Activated CD8-positive, alpha-beta memory T cell treated with anti-CD3 and anti-CD28 coated beads, Interleukin-2, amount 50 U/mL, for 1 hour (primary cell): ENCODE results near the gene PRKAG2.

ENCODE experiments used
- DNase-seq: peaks from one replicate; pipeline ENCODE4 v3.0.0-alpha.2; 2020; ENCODE audit errors: extremely low read depth

The PRKAG2 gene

DNA sequence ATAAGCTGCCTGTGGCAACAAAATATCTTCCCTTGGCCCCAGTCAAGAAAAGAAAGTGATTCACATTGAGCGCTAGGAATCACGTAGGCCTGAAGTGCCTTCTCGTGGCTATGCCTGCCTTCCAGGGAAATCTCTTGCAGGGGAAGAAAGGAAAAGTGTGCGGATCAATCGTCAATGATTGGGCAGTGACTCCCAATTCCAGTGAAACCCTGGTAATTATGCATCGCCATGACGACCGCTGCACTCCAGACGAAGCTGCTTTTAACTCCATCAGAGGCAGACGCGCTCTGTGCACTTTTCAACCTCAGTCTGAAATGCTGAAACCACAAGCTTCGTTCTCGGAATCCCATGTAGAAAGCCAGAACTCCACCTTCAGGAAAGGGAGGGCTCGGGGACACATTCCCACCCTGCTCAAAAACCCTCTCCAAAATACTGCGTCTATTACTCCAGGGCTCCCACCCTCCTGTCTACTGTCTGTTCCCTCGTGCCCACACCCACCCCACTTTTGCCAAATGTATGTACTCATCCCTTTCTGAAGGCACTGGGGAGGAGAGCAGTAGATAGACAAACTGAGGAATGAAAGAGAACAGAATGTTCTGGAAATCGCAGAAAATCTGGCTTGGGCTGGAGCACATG is 24.2 kb upstream of the PRKAG2 start:
- DNase-seq: no peak

DNA sequence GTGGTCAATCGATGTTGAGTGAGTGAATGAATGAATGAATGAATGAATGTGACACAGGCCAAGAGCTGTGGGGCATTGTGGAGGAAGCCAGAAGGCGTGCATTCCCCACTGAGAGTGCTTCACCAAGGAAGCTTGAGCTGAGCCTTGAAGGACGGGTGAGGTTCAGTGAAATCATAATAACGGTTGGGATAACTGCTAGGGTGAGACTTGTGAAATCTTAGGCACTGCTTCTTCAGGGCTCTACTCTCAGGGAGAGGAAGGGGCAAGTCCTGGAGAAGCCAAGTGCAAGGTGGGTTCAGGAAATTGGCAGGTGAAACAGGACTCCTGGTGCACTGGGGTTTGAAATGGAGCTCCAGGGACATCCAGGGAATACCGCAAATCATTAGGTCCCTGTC is 23.7 kb upstream of the PRKAG2 start:
- DNase-seq: no peak

DNA sequence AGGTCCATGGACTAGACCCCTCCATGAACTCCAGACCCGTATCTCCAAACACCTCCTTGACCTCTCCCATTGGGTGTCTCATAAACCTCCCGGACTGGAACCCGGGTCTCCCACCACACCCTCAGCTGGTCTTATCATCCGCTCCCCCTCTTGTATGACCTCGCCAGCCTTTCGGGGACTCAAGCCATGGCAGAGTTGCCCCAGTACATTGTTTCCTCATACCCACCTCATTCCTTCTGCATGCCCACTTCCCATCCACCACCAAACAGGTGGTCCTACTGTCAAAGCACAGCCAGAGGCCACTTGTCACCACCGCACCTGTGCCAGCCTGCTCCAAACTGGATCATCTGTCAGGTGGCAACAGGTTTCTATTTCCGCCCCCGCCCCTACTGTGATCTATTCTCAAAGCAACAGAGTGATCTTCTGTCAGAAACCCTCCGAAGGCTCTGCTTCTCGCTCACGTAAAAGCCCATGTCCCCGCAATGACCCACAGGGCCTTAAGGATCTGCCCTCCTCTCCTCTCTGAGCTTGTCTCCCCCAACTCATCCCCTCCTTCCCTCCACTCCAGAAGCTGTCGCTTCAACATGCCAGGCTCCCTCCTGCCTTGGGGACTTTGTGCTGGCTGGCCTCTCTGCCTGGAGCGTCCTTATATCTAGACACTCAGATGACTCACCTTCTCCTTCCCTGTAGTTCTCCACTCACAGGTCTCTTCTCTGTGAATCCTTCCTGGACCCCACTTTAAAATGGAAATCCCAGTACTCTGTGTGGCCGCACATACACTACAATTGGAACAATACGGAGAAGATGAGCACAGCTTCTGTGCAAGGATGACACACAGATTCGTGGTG is 22.8 kb upstream of the PRKAG2 start:
- DNase-seq: no peak

DNA sequence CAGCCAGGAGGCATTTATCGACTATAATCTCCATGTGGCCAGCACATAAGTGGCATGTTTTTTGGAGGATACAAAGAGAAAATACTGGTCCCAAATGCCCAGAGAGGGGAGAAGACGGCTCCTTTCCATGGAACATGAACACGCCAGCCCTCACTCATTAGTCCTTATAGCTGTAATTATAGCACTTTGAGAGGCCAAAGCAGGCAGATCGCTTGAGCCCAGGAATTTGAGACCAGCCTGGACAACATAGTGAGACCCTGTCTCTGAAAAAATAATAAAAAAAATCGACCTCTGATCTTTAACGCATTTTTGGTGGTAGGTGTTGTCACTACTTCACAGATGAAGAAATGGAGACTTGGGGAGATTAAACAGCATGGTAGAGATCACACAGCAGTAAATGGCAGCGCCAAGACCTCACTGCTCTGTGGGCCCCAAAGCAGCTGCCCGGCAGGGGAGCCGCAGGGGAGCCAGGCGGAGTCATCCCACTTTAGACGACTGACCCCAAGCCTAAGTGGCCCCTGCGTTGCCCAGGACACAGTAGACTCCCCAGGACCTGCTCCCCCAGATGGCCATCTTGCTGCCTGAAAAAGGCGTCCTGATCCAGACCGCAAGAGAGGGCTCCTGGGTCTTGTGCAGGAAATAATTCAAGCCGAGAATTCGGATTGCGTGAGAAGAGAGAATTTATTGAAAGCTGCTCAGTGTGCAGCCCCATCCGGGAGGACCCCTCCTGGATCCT is 21.2 kb upstream of the PRKAG2 start:
- DNase-seq: no peak

DNA sequence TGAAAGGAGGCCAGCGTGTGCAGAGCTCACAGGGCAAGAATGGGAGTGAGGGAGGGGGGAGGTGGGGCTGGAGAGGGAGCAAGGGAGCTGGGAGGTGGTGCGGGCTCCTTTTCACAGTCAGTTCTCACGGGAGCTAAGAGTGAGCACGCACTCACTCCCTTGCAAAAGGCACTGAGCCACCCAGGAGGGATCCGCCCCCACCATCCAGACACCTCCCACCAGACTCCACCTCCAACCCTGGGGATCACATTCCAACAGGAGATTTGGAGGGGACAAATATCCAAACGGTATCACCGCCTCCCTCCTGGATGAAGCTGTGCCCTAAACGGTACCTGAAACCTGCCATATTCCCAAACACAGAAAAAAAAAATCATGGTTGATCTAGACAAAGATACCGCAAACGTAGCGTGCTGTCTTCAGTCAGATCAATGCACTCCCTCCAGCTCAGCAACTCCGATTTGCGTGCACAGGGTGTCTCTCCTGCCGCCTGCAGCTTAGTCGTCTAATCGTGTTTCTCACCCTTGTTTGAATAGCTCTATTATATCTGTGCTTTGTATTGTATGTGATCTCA is 20.3 kb upstream of the PRKAG2 start:
- no peak for DNase-seq

DNA sequence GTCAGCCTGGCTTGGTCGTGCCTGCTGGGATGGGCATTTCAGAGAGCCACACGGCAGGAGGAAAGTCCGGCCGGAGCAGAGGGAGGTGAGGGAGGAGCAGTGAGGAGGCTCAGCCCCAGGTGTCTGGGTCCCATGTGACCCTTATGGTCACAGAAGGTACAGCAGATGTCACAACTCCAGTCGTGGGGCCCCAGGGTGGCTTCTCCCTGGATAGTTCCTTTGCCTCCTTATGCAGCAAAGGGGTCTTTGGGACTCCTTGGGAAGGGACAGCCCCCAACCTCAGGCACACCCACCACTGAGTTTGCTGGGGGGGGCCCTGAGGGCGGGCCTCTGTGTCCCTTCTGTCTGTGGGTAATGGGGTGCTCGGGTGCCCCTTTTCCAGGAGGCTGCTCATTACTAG is 19.6 kb upstream of the PRKAG2 start:
- no peak for DNase-seq

DNA sequence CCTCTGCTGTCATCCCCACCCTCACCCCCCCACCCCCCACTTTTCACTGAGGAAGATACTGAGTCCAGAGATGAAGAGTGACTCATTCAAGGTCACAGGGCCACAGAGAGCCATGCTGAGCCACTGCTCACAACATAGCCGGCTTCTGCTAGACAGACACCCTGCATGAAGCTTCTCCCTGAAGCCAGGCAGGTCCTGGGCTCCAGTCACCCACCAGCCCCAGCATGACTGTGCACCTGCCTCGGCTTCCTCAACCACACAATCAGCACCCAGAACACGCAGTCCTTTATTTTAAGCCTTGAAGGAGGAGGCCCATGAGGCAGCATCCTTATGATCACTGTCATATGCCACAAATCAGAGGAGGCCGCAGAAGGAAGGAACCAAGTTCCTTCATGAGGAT is 19.2 kb upstream of the PRKAG2 start:
- DNase-seq: no peak

DNA sequence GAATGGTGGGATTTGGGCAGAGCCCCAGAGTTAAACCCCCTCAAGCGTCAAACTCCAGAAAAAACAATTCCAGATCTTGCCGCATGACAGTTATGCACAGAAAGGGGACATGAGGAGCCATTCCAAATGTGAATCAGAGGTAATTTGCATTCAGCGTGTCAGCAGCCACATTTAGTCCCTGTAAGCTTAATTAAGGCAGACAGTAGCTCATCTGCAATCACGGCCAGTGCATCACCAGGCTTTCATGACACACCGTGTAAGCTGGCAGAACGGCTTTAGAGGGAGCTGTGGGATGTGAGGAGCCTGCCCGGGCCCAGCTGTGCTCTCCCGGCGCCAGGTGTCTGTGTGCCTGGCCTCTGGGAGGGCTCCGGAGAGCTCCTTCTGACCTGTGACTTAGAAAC is 18.7 kb upstream of the PRKAG2 start:
- no peak for DNase-seq

DNA sequence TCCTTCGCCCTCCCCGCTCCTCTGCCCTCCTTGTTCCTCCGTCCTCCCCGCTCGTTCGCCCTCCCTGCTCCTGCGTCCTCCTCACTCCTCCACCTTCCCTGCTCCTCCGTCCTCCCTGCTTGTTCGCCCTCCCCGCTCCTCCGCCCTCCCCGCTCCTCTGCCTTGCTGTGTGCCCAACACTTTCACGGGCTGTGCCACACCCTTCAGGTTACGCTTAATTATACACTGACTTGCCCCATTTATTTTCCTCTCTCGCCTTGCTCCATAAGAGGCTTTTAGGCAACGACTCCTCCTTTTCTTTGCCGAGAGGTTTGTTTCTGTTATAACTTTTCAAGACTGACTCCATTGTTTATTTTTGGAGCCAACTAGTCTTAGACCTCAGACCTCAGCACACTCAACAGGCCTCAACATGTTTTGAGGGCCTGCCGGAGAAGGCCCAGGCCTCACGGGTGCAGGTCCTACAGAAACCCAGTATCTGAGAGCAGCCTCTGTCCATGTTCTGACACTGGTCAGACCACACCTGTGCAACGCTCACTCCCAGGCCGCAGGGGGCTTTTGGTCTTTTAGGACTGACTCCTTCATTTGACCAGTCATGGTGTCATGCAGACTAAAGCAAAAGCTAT is 18.2 kb upstream of the PRKAG2 start:
- no peak for DNase-seq

DNA sequence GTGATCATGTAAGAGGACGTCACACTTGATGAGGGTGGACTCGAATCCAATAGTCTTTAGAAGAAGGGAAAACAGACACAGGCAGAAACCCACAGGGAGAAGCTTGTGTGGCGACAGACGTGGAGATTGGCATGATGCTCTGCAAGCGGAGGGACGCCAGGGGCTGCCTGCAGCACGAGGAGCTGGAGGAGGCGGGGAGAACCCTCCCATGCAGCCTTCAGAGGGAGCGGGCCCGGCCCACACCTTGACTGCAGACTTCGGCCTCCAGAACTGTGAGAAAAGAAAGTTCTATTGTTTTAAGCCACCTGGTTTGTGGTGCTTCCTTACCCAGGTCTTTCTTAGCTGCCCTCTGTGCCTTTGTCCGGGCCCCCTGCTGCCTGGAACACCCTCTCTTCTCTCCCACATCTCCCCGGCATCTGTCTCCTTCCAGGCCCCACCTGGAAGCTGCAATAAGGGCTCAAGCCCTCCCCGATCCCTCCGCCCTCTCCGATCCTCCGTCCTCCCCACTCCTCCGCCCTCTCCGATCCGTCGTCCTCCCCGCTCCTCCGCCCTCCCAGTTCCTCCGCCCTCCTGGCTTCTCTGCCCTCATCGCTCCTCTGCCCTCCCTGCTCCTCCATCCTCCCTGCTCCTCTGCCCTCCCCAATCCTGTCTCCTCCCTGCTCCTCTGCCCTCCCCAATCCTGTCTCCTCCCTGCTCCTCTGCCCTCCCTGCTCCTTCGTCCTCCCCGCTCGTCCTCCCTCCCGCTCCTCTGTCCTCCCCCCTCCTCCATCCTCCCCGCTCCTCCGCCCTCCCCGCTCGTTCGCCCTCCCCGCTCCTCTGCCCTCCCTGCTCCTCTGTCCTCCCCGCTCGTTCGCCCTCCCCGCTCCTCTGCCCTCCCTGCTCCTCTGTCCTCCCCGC is 17.4 kb upstream of the PRKAG2 start:
- DNase-seq: no peak

DNA sequence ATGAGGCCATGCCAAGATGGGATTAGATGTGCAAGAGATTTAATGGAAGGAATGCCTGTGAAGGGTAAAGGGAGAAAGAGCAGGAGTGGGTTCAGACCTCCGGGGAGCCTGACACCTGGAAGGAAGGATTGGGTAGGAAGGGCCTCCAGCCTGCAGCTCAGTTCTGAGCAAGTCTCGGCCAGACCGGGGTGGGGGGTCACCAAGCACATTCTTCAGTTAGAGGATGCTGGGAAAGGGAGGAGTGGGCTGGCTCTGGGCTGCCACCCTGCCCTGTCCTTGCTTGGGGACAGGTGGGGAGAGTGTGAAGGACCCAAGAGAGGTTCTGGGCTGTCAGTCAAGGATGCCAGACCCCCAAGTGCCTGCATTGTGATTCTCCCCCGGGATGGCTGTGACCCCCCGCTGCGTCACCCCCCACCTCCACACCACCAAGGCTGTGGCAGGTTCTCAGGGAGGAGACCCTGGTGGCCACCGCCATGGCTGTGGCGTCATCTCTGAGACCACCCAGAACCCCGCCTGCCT is 16.5 kb upstream of the PRKAG2 start:
- DNase-seq: no peak

DNA sequence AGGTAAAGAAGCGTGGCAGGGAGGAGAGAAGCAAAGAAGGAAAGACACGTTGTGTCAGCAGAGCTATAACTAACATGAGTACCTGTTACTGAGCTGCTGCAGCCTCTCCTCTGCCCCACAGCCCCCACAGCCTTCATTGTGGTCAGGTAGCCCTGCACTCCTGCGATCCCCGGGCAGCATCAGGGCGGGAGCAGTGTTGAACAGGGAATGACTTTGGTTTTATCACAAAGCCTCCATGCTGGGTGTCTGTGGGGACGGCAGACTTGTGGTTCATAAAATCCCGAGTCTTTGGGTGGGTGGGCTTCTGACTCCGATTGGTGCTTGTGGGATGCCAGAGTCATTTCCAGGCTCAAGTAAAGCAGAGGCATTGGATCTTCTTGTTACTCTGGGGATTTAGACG is 14.8 kb upstream of the PRKAG2 start:
- DNase-seq: no peak

DNA sequence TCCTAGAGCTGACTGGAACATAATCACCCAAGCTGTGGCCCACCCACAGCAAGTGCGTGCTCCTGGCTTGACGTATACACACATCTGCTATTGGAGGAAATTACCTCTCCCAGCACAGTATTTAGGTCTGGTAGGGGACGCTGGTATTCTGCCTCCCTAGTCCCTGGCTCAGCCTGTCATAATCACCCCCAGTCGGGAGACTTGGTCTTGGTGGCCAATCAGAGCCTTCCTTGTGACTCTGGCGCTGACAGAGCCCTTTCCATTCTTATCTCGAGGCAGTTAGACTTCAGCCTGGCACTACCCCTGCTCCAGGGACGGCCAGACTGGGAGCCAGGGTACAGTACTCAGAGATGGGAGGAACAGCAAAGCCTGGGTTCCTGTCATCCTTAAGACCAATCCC is 14.3 kb upstream of the PRKAG2 start:
- DNase-seq: no peak

DNA sequence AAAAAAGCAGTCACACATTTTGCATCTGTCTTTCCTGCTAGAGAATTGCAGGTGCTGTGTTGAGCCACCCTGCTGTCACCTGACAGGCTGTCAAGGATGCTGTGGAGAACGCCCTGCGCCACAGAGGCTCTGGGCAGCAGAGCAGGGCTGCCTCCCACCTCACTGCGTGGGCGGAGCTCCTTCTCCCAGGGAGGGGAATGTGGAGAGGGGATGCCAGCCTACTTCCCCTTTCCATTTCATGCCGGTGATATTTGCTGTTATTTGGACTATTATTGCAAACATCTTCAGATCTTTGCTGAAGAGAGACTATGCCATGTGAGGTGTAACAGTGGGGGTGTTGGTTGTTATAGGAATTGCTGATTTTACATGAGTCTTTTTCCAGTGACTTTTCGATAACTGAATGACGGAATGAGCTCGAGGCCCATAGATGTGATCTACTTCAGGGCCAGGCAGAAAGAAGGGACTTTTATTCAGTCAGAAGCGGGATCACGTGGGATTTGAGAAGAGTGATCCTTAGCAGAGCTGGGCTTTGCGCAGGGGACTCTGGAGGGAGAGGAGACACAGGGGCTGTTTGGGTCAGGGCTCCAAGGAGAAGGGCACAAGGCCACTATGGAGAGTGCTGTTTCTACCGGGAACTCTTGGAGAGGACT is 13.6 kb upstream of the PRKAG2 start:
- DNase-seq: no peak

DNA sequence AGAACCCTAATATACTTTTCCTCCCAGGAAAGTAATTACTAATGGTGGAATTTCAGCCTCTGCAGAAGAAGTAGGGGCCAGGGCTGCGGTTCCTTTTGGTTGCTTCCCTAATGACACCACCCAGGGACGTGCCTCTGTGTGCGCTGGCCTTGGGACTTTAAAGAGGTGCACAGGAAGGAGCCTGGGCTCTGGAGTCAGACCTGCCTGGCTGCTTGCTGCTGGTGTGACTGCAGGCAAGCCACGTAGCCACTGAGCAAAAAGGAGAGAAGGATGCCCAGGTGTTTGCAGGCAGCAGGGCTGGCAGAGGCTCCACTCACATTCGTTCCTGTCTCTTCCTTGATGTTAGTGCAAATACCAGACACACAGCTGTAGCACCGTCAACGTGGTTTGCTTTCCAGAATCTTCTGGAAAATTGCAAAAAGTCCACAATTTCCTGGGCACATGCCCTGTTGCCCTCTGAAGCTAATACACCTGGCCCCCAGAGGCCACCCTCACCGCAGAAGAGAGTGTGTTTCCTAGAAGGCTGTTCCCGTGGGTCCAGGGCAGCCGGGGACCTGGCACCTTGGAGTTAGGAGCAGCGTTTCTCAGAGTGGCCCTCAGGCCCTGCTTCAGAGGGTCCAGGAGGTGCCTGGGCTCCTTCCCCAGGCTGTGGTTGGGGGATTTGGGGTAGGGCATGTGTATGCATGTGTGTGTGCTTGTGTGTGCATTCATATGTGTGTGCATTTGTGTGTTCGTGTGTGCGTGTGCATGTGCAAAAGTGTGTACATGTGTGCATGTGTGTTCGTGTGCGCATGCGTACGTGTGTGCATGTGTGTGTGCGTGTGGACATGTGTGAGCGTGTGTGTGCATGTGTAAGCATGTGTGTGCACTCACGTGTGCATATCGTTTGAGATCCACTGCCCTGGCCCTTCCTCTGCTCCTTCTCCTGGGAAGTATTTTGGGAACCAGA is 12.8 kb upstream of the PRKAG2 start:
- DNase-seq: no peak

DNA sequence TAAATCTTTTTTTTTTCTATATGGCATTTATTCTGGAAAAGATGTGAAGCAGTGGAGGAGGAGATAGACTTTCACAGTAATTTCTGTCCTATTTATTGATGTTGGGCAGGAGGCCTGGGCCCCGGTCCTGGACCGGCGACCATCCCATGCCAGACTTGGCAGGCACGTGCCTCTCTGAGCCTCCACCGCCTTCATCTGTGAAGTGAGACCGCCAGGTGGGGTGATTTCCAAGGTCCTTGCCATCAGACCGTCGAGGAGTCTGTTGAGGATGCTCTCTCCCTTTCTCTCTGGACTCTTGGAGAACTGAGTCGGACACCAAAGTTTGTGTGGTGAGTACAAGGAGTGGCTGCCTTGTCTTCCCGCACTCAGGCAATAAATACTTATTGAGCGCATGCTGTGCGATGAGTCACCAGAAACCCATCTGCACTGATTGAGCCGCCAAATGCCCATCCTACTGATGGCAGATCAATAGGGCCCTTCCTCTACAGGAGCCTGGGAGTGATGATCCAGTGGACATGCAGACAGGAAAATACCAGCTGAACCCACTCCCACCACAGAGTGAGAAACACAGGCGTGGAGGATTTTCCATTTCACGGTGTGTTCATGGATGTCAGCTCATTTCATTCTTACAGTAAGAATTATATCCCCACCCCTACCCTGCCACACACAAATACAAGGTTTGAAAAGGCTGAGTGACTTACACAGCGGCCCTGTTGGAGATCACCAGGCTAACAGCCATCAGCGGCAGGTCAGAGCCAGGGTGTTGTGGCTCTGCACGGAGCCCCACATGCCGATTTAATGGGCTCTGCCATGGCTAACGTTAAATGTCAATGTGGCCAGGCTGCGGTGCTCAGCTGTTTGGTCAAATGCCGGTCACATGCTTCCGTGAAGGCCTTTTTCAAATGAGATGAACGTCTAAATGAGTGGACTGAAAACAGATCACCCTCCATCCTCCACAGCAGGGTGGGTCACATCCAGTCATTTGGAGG is 11.5 kb upstream of the PRKAG2 start:
- DNase-seq: no peak

DNA sequence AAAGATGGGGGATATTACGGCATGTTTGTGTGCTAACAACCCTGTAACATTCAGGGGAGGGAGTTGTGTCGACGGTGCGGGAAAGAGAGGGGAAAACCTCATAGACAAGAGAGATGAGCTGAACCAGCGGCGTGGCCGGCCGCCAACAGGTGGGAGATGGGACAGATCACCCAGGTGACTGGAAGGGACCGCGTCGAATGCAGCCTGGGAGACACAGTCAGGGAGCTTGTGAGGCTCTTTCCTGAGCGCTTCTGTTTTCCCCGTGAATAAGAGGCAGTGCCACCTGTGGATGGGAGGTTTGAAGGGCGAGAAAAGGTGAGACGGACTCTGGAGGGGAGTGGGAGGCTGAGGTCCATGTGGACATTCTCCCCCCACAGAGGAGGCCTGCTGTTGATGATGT is 9.9 kb upstream of the PRKAG2 start:
- no peak for DNase-seq

DNA sequence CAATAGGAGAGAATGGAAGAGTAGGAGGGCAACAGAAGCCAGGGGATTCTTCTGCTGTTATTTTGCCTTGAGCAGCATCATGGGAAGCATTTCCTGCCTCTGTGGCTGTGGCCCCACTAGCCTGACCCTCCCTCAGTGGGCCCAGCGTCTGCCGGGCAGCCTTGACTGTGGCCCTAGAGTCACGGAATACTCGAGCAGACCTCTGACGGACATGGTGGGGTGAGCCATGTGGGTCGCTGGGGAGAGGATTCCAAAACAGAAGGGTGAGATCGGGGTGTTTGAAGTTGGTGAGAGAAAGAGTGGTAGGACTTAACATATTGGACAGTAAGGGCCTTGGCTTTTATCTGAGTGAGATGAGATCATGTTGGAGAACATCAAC is 8.3 kb upstream of the PRKAG2 start:
- DNase-seq: no peak
